ENCODE data around the gene SLITRK1.

The SLITRK1 gene

DNA sequence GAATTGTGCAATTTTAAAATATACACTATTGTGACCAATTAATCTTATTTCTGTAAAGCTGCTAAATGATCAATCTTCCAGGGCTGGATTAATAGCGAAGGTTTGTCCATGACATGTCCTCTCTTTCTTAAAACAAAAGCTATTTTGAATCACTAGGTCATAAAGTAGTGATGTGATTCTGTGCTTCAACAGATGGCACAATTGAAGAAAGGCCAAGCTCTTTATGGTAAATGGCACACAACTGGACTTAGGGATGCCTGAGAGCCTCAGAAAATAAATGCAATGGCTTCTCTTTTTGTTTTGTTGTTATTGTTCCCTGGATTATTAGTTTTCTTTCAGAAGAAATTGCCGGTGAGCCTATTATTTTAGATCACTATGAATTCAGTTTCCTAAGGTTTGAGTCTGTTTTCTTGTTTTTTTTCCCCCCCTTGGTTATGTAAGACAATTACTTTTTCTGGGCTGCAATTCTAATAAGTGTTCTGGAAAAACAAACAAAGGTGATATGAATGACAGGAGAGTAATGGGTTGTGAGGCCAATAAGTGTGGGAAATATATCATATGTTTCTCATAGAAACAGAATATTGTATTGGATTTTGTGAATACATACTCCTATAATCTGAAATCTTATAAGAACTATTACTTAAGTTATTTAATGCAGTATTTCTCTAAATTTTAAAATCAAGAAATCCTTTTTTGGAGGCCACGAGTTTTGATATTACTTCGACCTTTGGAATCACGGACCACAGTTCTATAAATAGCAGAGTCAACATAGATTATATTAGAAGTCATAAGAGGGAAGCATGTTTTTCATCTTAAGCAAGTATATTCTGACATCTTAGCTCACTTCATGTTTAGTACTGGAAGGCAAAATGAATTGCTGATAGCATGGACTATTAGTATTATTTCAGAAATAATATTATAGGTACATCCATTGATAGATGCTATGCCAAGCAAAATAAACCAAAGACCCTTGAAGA lies 16.8 kb downstream of the SLITRK1 start:
- no peak for DNase-seq (ENCODE audit: insufficient read length, low spot score)
- FAIRE-seq: no peak
- TF ChIP-seq, protein P1, sequence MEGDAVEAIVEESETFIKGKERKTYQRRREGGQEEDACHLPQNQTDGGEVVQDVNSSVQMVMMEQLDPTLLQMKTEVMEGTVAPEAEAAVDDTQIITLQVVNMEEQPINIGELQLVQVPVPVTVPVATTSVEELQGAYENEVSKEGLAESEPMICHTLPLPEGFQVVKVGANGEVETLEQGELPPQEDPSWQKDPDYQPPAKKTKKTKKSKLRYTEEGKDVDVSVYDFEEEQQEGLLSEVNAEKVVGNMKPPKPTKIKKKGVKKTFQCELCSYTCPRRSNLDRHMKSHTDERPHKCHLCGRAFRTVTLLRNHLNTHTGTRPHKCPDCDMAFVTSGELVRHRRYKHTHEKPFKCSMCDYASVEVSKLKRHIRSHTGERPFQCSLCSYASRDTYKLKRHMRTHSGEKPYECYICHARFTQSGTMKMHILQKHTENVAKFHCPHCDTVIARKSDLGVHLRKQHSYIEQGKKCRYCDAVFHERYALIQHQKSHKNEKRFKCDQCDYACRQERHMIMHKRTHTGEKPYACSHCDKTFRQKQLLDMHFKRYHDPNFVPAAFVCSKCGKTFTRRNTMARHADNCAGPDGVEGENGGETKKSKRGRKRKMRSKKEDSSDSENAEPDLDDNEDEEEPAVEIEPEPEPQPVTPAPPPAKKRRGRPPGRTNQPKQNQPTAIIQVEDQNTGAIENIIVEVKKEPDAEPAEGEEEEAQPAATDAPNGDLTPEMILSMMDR (IDR thresholded peaks at IDR 0.05; ENCODE audit: insufficient read depth, missing control alignments): no peak

DNA sequence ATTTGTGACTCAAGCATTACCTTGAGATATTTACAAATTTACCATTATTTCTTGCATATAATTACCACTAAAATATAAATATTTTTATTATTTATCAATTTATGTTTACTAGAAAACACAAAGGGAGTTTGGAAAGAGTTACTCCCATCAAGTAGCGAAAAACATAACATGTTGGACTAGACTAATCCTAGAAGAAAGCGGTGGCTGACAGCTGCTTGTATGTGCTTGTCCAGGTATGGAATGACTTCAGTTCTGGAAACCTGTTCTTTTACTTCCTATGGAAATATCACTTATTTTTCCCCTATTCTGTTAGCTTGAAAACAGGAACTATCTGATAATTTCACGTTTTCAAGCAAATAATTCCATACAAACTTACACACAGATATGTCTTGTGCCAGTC lies 28.5 kb downstream of the SLITRK1 start:
- DNase-seq (ENCODE audit: insufficient read length, low spot score): no peak
- TF ChIP-seq, protein P1 (IDR thresholded peaks at IDR 0.05; ENCODE audit: insufficient read depth, missing control alignments): no peak
- FAIRE-seq: no peak

DNA sequence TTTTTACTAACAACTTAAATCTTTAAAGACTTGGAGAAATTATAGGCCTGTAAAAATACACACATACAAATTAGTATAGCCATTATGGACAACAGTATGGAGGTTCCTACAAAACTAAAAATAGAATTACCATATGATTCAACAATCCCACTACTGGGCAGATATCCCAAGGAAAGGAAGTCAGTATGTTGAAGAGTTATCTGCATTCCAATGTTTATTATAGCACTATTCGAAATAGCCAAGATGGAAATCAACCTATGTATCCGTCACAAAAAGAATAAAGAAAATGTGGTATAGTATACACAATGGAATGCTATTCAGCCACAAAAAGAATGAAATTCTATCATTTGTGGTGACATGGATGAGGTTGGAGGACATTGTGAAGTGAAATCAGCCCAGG lies 37.2 kb downstream of the SLITRK1 start:
- no peak for FAIRE-seq
- DNase-seq (ENCODE audit: insufficient read length, low spot score): no peak
- TF ChIP-seq, protein P1 (IDR thresholded peaks at IDR 0.05; ENCODE audit: insufficient read depth, missing control alignments): no peak

DNA sequence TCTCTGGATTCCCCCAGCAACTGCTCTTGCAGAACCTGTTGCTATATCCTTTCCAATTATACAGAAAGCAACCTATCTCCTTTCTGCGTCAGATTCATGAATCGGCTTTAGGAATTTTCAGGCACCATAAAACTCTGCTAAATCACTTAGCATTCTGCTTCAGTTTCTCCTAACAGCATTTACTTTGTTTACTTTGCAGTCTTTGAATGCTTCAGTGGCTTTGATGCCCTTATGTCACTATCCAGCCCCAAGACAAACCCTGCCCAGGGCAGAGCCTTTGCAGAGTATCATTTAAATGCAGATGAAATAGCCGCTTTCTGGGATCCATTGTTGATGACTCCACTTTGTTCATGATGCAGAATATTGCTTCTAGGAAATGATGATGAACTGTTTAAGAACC lies 43.1 kb downstream of the SLITRK1 start:
- no peak for DNase-seq (ENCODE audit: insufficient read length, low spot score)
- FAIRE-seq: no peak
- TF ChIP-seq, protein P1 (IDR thresholded peaks at IDR 0.05; ENCODE audit: insufficient read depth, missing control alignments): no peak

DNA sequence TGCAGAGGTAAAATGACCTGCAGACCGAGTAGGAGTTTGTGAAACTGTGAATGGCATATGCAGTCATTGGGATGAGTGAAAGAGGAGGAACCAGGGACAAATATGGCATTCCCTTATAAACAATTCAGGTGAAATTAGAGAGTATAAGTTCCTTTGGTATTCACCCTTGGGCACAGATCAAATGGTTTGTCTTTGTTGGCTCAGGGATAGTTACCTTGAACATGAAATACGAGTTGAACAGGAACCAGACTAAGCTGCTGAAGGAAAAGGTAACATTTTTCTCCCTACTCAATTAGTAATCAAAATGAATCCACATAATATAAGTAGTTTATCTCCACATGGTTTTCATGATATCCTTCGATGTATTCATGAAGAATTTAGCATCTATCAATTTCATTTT lies 50.5 kb downstream of the SLITRK1 start:
- DNase-seq (ENCODE audit: insufficient read length, low spot score) (no peak), FAIRE-seq (no peak)

DNA sequence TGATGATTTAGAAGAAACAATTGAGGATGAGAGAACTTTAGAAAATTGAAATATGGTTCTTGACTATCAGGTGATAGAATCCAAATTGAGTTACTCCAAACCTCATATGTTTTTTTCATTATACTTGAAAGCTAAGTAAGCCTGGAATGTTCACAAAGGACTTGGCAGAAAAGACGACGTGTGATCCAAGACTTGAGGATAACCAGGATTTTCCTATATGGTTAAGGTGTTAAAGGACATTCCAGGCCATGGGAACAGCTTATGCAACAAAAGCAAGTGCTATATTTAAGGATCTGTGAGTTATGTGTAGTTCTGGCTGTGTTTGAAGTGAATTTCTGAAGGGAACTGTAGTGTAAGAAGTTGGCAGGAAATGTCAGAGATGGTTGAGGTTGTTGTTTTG lies 52.5 kb downstream of the SLITRK1 start:
- no peak for DNase-seq (ENCODE audit: insufficient read length, low spot score)
- FAIRE-seq: no peak
- TF ChIP-seq, protein P1 (IDR thresholded peaks at IDR 0.05; ENCODE audit: insufficient read depth, missing control alignments): no peak

More for the DNA sequence above, 50.5 kb downstream of the SLITRK1 start:
- TF ChIP-seq, protein P1 (IDR thresholded peaks at IDR 0.05; ENCODE audit: insufficient read depth, missing control alignments): no peak

DNA sequence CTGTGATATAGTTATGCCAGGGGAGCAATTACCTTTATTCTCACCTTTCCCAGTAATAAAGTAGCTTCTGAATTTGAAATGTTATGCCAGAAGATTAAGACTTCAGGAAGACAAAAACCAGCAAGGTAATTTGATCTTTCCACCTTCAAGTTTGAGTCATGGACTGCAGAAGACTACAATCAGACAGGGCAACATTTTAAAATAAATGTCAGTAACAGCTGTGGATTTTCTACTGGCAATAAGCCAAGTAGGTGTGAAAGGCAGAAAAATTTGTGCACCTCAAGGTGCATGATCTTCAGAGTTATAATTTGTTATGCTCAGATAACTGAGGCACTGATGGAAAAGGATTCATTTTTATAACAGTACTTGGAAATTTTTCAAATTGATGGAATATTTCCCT lies 54.9 kb downstream of the SLITRK1 start:
- TF ChIP-seq, protein P1 (IDR thresholded peaks at IDR 0.05; ENCODE audit: insufficient read depth, missing control alignments): no peak
- FAIRE-seq (no peak), DNase-seq (ENCODE audit: insufficient read length, low spot score) (no peak)

Data from D721Med (cell line).